Peyer's patch (tissue), 4 donors: ENCODE results near the gene RBBP5.

Experiments used
- POLR2A ChIP-seq, 2 donors: fragments of 450-650 bp; IDR thresholded peaks; one replicate each; pipeline ENCODE4 v1.5.1; 2017; ENCODE audit warnings: antibody characterized with exemption in 2 of 2, mild to moderate bottlenecking in 2 of 2, moderate library complexity in 2 of 2
- TF ChIP-seq, protein P1 (sequence below), 6 experiments: fragments of 450-650 bp in 4 of 6; fragments of 200-600 bp in 2 of 6; sonication (generic) in 1 of 6; IDR thresholded peaks; one replicate each; pipeline ENCODE4 v1.5.1; 2017 to 2019; ENCODE audit warnings: antibody characterized with exemption in 6 of 6, mild to moderate bottlenecking in 3 of 6, moderate library complexity in 1 of 6

DNA sequence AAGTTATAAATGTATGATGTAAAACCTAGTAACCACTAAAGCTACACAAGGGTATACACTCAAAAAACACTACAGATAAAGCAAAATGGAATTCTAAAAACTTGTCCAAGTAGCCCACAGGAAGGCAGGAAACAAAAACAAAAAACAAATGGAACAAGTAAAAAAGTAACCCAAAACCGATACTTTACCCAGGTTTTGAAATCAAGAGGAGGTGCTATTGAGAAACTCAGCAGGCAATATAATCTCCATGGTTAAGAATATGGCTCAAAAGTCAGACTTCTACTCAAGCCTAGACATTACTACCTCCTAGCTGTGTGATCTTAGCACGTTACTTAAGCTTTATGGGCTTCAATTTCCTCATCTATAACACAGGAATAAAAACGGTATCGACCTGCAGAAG is 13.3 kb downstream of the RBBP5 start:
- TF ChIP-seq, protein P1, sequence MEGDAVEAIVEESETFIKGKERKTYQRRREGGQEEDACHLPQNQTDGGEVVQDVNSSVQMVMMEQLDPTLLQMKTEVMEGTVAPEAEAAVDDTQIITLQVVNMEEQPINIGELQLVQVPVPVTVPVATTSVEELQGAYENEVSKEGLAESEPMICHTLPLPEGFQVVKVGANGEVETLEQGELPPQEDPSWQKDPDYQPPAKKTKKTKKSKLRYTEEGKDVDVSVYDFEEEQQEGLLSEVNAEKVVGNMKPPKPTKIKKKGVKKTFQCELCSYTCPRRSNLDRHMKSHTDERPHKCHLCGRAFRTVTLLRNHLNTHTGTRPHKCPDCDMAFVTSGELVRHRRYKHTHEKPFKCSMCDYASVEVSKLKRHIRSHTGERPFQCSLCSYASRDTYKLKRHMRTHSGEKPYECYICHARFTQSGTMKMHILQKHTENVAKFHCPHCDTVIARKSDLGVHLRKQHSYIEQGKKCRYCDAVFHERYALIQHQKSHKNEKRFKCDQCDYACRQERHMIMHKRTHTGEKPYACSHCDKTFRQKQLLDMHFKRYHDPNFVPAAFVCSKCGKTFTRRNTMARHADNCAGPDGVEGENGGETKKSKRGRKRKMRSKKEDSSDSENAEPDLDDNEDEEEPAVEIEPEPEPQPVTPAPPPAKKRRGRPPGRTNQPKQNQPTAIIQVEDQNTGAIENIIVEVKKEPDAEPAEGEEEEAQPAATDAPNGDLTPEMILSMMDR (IDR thresholded peaks at IDR 0.05) = no peak
- TF ChIP-seq POLR2A (IDR thresholded peaks at IDR 0.05) = no peak
